ENCODE measurements around the gene DSC1.

Gene DSC1

GRCh38 chr18:31146809-31147208 lies 15.8 kb downstream of the DSC1 start:
- TF ChIP-seq CTCF (IDR thresholded peaks at IDR 0.05; ENCODE audit: poor library complexity, severe bottlenecking) = no peak
- H3K4me3 ChIP-seq (ENCODE audit: severe bottlenecking) = no peak overlapping the region
- DNase-seq (ENCODE audit: low spot score) (no peak), ATAC-seq (ENCODE audit: low read depth) (peak; percentile 64)
- H3K27me3 ChIP-seq (ENCODE audit: insufficient read depth, poor library complexity, severe bottlenecking) = no peaks in the 10 kb centered on the region
- no peak overlapping the region for H3K27ac ChIP-seq (ENCODE audit: poor library complexity, severe bottlenecking)
- H3K36me3 ChIP-seq (ENCODE audit: low read depth) = no peaks in the 10 kb centered on the region
- no peaks in the 10 kb centered on the region for H3K9me3 ChIP-seq (ENCODE audit: severe bottlenecking)
- H3K4me1 ChIP-seq (ENCODE audit: insufficient read depth, poor library complexity, severe bottlenecking) = no peaks in the 10 kb centered on the region

DNA sequence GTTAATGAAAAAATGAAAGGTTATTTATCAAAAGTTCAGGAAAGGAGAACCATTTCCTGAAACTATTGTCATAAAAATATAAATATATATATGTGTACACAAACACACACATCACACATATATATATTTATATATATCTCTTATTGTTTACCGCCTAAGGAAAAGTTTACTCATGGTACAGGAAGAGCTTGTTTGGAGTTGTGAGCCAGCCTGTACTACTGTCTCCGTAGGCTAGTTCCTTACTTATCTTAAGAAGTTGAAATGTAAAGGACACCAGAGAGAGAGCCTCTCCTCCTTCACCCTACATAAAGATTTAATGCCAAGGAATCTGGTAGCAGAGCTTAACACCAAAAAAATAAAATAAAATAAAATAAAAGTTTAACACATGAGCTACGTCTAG lies 19.6 kb downstream of the DSC1 start:
- H3K4me1 ChIP-seq (ENCODE audit: insufficient read depth, poor library complexity, severe bottlenecking) = no peaks in the 10 kb centered on the region
- H3K9me3 ChIP-seq (ENCODE audit: severe bottlenecking) = no peaks in the 10 kb centered on the region
- H3K36me3 ChIP-seq (ENCODE audit: low read depth) = no peaks in the 10 kb centered on the region
- no peak overlapping the region for H3K27ac ChIP-seq (ENCODE audit: poor library complexity, severe bottlenecking)
- DNase-seq (ENCODE audit: low spot score) (no peak), ATAC-seq (ENCODE audit: low read depth) (no peak)
- no peak overlapping the region for H3K4me3 ChIP-seq (ENCODE audit: severe bottlenecking)
- no peak for TF ChIP-seq CTCF (IDR thresholded peaks at IDR 0.05; ENCODE audit: poor library complexity, severe bottlenecking)
- H3K27me3 ChIP-seq (ENCODE audit: insufficient read depth, poor library complexity, severe bottlenecking) = no peaks in the 10 kb centered on the region

- Histone ChIP-seq H3K36me3 (ENCODE audit: low read depth) (no peaks in the 10 kb centered on the region), H3K27me3 (ENCODE audit: insufficient read depth, poor library complexity, severe bottlenecking) (no peaks in the 10 kb centered on the region), H3K9me3 (ENCODE audit: severe bottlenecking) (no peaks in the 10 kb centered on the region), H3K4me3 (ENCODE audit: severe bottlenecking) (no peak overlapping the region), H3K4me1 (ENCODE audit: insufficient read depth, poor library complexity, severe bottlenecking) (no peaks in the 10 kb centered on the region), H3K27ac (ENCODE audit: poor library complexity, severe bottlenecking) (no peak overlapping the region)
- TF ChIP-seq CTCF (IDR thresholded peaks at IDR 0.05; ENCODE audit: poor library complexity, severe bottlenecking) = no peak
- ATAC-seq (ENCODE audit: low read depth) (no peak), DNase-seq (ENCODE audit: low spot score) (no peak)
Measured at GRCh38 chr18:31138709-31139108, 23.9 kb downstream of the DSC1 start.

- Histone ChIP-seq H3K9me3 (ENCODE audit: severe bottlenecking) (no peaks in the 10 kb centered on the region), H3K4me3 (ENCODE audit: severe bottlenecking) (no peak overlapping the region), H3K36me3 (ENCODE audit: low read depth) (no peaks in the 10 kb centered on the region), H3K27me3 (ENCODE audit: insufficient read depth, poor library complexity, severe bottlenecking) (no peaks in the 10 kb centered on the region), H3K4me1 (ENCODE audit: insufficient read depth, poor library complexity, severe bottlenecking) (no peaks in the 10 kb centered on the region), H3K27ac (ENCODE audit: poor library complexity, severe bottlenecking) (no peak overlapping the region)
- ATAC-seq (ENCODE audit: low read depth) = no peak
- no peak for DNase-seq (ENCODE audit: low spot score)
- no peak for TF ChIP-seq CTCF (IDR thresholded peaks at IDR 0.05; ENCODE audit: poor library complexity, severe bottlenecking)
Measured at GRCh38 chr18:31134988-31135529, 27.6 kb downstream of the DSC1 start.

DNA sequence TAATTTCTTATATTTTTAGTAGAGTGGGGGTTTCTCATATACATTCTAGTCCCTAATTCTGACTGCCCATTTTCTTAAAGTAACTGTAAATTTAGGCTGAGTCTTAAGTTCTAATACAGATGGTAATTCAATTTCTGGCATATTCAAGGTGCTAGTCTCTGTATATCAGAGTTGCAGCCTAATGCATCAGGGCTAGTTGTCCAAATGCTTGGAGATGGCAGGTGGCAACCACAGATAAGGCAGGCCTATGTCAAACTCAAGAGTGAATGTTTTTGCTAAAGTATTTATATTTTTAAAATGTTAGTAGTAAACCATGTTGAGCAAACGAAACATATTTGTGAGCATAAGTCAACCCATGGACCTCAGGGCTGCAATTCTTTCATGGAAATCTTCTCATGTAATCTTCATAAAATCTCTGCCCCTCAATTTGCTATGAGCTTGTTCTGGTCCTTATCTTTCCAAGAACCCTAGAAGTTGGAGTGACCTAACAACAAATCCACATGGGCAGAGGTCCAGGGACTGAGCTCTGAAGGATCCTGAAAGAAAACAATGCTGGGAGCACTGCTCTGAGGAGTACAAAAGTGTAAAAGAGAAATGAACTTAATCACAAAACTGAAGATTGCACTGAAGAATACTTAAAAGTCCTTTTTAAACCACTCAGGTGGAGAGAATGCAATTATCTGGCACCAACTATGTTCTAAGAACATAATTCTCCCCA lies 33.1 kb downstream of the DSC1 start:
- Histone ChIP-seq H3K4me1 (ENCODE audit: insufficient read depth, poor library complexity, severe bottlenecking) (no peaks in the 10 kb centered on the region), H3K4me3 (ENCODE audit: severe bottlenecking) (no peak overlapping the region), H3K36me3 (ENCODE audit: low read depth) (no peaks in the 10 kb centered on the region), H3K27me3 (ENCODE audit: insufficient read depth, poor library complexity, severe bottlenecking) (no peaks in the 10 kb centered on the region), H3K27ac (ENCODE audit: poor library complexity, severe bottlenecking) (no peak overlapping the region), H3K9me3 (ENCODE audit: severe bottlenecking) (peaks cover 3% of the 10 kb centered on the region)
- DNase-seq (ENCODE audit: low spot score) (no peak), ATAC-seq (ENCODE audit: low read depth) (no peak)
- no peak for TF ChIP-seq CTCF (IDR thresholded peaks at IDR 0.05; ENCODE audit: poor library complexity, severe bottlenecking)

All from RWPE2 (cell line).